ENCODE results near the gene RAMP2.

The RAMP2 gene

DNA sequence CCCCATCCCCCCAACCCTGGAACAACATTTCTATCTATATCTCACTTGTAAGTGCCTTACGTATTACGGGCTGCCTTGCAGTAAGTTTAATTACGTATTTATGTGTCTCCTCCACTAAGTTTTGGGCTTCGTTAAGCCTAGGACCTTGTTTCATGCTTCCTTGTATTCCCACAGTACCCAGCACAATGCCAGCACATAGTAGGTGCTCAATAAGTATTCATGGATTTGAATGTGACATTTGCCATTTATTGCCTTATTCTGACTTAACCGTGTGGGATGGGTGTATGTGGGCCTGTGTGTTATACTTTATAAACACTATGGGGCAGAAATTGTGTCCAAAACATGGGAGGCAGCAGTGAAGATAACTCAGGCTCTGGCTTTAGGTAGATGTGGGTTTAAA lies 31.5 kb downstream of the RAMP2 start:
- H4K20me1 ChIP-seq (ENCODE audit: insufficient read depth, low read length, poor library complexity, severe bottlenecking), result no peaks in the 10 kb centered on the region
- H3K4me1 ChIP-seq (ENCODE audit: insufficient read depth, low read length, poor library complexity, severe bottlenecking), result peaks cover 7% of the 10 kb centered on the region
- no peak overlapping the region for H2AFZ ChIP-seq (ENCODE audit: low read length)
- peaks cover 12% of the 10 kb centered on the region for H3K79me2 ChIP-seq (ENCODE audit: insufficient read depth, low read length)
- no peaks in the 10 kb centered on the region for H3F3A ChIP-seq (ENCODE audit: low read depth)
- H3K9me2 ChIP-seq (replicated peaks; ENCODE audit: low read depth, low read length), result no peaks in the 10 kb centered on the region
- TF ChIP-seq, protein P1, sequence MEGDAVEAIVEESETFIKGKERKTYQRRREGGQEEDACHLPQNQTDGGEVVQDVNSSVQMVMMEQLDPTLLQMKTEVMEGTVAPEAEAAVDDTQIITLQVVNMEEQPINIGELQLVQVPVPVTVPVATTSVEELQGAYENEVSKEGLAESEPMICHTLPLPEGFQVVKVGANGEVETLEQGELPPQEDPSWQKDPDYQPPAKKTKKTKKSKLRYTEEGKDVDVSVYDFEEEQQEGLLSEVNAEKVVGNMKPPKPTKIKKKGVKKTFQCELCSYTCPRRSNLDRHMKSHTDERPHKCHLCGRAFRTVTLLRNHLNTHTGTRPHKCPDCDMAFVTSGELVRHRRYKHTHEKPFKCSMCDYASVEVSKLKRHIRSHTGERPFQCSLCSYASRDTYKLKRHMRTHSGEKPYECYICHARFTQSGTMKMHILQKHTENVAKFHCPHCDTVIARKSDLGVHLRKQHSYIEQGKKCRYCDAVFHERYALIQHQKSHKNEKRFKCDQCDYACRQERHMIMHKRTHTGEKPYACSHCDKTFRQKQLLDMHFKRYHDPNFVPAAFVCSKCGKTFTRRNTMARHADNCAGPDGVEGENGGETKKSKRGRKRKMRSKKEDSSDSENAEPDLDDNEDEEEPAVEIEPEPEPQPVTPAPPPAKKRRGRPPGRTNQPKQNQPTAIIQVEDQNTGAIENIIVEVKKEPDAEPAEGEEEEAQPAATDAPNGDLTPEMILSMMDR (conservative IDR thresholded peaks at IDR 0.05; ENCODE audit: low read length), result no peak
- TF ChIP-seq EZH2phosphoT487 (IDR thresholded peaks at IDR 0.05; ENCODE audit: borderline replicate concordance), result no peak
- no peak overlapping the region for H3K4me2 ChIP-seq (ENCODE audit: low read depth, low read length, poor library complexity, severe bottlenecking)
- H3K9me3 ChIP-seq (ENCODE audit: insufficient read depth, low read depth, low read length), result no peaks in the 10 kb centered on the region
- H3K27me3 ChIP-seq (ENCODE audit: insufficient read depth, low read length, poor library complexity, severe bottlenecking), result no peaks in the 10 kb centered on the region
- no peak overlapping the region for H3K4me3 ChIP-seq (ENCODE audit: low read length, poor library complexity, severe bottlenecking)
- H3K9ac ChIP-seq (ENCODE audit: low read depth, low read length, poor library complexity, severe bottlenecking), result no peak overlapping the region
- no peaks in the 10 kb centered on the region for H3K36me3 ChIP-seq (ENCODE audit: insufficient read depth, low read length)

DNA sequence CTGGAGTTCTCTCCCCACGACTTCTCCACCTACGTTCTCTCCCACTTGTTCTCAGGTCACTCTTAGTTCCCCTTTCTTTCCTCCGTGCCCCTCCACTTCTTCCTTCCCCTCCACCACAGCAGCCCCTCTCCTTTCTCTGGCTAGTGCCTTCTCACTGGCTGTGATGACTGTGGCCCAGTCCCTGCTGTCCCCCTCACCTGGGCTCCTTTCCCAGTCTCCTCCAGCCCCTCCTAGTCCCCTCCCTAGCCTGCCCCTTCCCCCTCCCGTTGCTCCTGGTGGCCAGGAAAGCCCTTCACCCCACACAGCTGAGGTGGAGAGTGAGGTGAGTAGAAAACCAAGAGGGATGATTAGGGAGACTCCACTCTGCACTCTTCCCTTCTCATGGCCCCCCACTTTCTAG lies 34.0 kb downstream of the RAMP2 start:
- no peak overlapping the region for H3K9ac ChIP-seq (ENCODE audit: low read depth, low read length, poor library complexity, severe bottlenecking)
- TF ChIP-seq EZH2phosphoT487 (IDR thresholded peaks at IDR 0.05; ENCODE audit: borderline replicate concordance), result no peak

DNA sequence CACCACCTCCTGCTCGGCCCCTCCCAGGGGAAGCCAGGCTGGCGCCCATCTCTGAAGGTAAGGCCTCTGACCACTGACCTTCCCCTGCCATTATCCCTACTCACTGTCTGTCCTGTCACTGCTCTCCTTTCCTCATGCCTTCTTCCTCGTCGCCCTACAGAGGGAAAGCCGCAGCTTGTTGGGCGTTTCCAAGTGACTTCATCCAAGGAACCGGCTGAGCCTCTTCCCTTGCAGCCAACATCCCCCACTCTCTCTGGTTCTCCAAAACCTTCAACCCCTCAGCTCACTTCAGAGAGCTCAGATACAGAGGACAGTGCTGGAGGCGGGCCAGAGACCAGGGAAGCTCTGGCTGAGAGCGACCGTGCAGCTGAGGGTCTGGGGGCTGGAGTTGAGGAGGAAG lies 34.4 kb downstream of the RAMP2 start:
- Histone ChIP-seq H3K9me2 (replicated peaks; ENCODE audit: low read depth, low read length) (no peaks in the 10 kb centered on the region), H2AFZ (ENCODE audit: low read length) (no peak overlapping the region), H3K36me3 (ENCODE audit: insufficient read depth, low read length) (no peaks in the 10 kb centered on the region), H3K27me3 (ENCODE audit: insufficient read depth, low read length, poor library complexity, severe bottlenecking) (no peaks in the 10 kb centered on the region), H3K4me2 (ENCODE audit: low read depth, low read length, poor library complexity, severe bottlenecking) (no peak overlapping the region), H3K4me3 (ENCODE audit: low read length, poor library complexity, severe bottlenecking) (no peak overlapping the region), H3K9me3 (ENCODE audit: insufficient read depth, low read depth, low read length) (no peaks in the 10 kb centered on the region), H3K79me2 (ENCODE audit: insufficient read depth, low read length) (peaks cover 20% of the 10 kb centered on the region), H3K9ac (ENCODE audit: low read depth, low read length, poor library complexity, severe bottlenecking) (no peak overlapping the region), H4K20me1 (ENCODE audit: insufficient read depth, low read length, poor library complexity, severe bottlenecking) (no peaks in the 10 kb centered on the region), H3K4me1 (ENCODE audit: insufficient read depth, low read length, poor library complexity, severe bottlenecking) (peaks cover 12% of the 10 kb centered on the region), H3F3A (ENCODE audit: low read depth) (no peaks in the 10 kb centered on the region)
- TF ChIP-seq, protein P1 (conservative IDR thresholded peaks at IDR 0.05; ENCODE audit: low read length), result no peak
- no peak for TF ChIP-seq EZH2phosphoT487 (IDR thresholded peaks at IDR 0.05; ENCODE audit: borderline replicate concordance)

More for the DNA sequence above, 34.0 kb downstream of the RAMP2 start:
- Histone ChIP-seq H4K20me1 (ENCODE audit: insufficient read depth, low read length, poor library complexity, severe bottlenecking) (no peaks in the 10 kb centered on the region), H3K4me3 (ENCODE audit: low read length, poor library complexity, severe bottlenecking) (no peak overlapping the region), H3K9me2 (replicated peaks; ENCODE audit: low read depth, low read length) (no peaks in the 10 kb centered on the region), H3K4me1 (ENCODE audit: insufficient read depth, low read length, poor library complexity, severe bottlenecking) (peaks cover 12% of the 10 kb centered on the region), H3K36me3 (ENCODE audit: insufficient read depth, low read length) (no peaks in the 10 kb centered on the region), H3F3A (ENCODE audit: low read depth) (no peaks in the 10 kb centered on the region), H3K4me2 (ENCODE audit: low read depth, low read length, poor library complexity, severe bottlenecking) (no peak overlapping the region), H3K79me2 (ENCODE audit: insufficient read depth, low read length) (peaks cover 20% of the 10 kb centered on the region), H3K27me3 (ENCODE audit: insufficient read depth, low read length, poor library complexity, severe bottlenecking) (no peaks in the 10 kb centered on the region), H2AFZ (ENCODE audit: low read length) (no peak overlapping the region), H3K9me3 (ENCODE audit: insufficient read depth, low read depth, low read length) (no peaks in the 10 kb centered on the region)

DNA sequence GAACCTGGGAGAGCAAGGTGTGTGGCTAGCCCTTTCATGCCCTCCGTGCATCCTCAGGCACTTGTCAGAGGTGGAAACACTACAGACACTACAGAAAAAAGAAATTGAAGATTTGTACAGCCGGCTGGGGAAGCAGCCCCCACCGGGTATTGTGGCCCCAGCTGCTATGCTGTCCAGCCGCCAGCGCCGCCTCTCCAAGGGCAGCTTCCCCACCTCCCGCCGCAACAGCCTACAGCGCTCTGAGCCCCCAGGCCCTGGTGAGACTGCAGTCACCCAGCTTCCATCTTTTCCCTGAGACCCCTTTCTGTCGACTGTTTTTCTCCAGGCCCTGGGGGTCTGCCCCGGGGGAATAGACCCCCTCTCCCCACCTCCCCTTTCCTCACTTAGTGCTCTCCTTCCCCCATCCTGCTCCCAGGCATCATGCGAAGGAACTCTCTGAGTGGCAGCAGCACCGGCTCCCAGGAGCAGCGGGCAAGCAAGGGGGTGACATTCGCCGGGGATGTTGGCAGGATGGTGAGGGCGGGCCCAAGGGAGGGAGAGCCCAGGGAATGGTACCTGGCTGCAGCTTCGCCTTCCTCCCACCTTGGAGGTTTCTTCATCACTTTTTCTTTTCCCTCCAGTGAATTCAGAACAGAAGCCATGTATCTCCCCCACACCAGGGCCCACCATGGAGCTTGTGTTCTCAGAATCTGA lies 35.2 kb downstream of the RAMP2 start:
- Histone ChIP-seq H3K9me3 (ENCODE audit: insufficient read depth, low read depth, low read length) (no peaks in the 10 kb centered on the region), H3K9me2 (replicated peaks; ENCODE audit: low read depth, low read length) (no peaks in the 10 kb centered on the region), H3K4me2 (ENCODE audit: low read depth, low read length, poor library complexity, severe bottlenecking) (peak overlapping the region; percentile 97), H3K36me3 (ENCODE audit: insufficient read depth, low read length) (no peaks in the 10 kb centered on the region), H4K20me1 (ENCODE audit: insufficient read depth, low read length, poor library complexity, severe bottlenecking) (no peaks in the 10 kb centered on the region), H3K9ac (ENCODE audit: low read depth, low read length, poor library complexity, severe bottlenecking) (peak overlapping the region; percentile 88), H3F3A (ENCODE audit: low read depth) (no peaks in the 10 kb centered on the region), H3K27me3 (ENCODE audit: insufficient read depth, low read length, poor library complexity, severe bottlenecking) (no peaks in the 10 kb centered on the region), H3K4me1 (ENCODE audit: insufficient read depth, low read length, poor library complexity, severe bottlenecking) (peaks cover 12% of the 10 kb centered on the region), H3K4me3 (ENCODE audit: low read length, poor library complexity, severe bottlenecking) (peak overlapping the region; percentile 88), H2AFZ (ENCODE audit: low read length) (no peak overlapping the region), H3K79me2 (ENCODE audit: insufficient read depth, low read length) (peaks cover 20% of the 10 kb centered on the region)
- TF ChIP-seq, protein P1 (conservative IDR thresholded peaks at IDR 0.05; ENCODE audit: low read length), result no peak
- TF ChIP-seq EZH2phosphoT487 (IDR thresholded peaks at IDR 0.05; ENCODE audit: borderline replicate concordance), result no peak

Measured in Loucy (cell line).